H1 (cell line): ENCODE data around the gene ISG20L2. TPM values are rescaled to one million over a fixed set of nuclear protein-coding genes. Genes with fewer than 3 reads are reported as not detected.

ENCODE experiments used
- ATF3 ChIP-seq: IDR thresholded peaks from 2 replicates; pipeline ENCODE4 v1.6.1; 2011; ENCODE audit warnings: low read depth, mild to moderate bottlenecking, low read length; ENCODE audit not compliant: insufficient read depth
- BRCA1 ChIP-seq: IDR thresholded peaks from 2 replicates; pipeline ENCODE4 v1.6.1; 2012; ENCODE audit warnings: low read depth, low read length, improper control_type of control experiment
- CBX8 ChIP-seq: fragments of 300-800, 300-1000 bp; sonication (generic); IDR thresholded peaks from 2 replicates; pipeline ENCODE4 v1.7.1; 2016; ENCODE audit warnings: low read depth, low read length, borderline replicate concordance
- CHD1 ChIP-seq: IDR thresholded peaks from 2 replicates; pipeline ENCODE4 v1.6.1; 2012; ENCODE audit warnings: low read depth, low read length, improper control_type of control experiment
- EP300 ChIP-seq, 2 experiments: IDR thresholded peaks; 1 replicate in 1 of 2; 2 replicates in 1 of 2; pipeline ENCODE4 v1.6.1; 2011 to 2012; ENCODE audit warnings: low read depth in 2 of 2, low read length in 2 of 2, mild to moderate bottlenecking in 2 of 2, borderline replicate concordance in 1 of 2, inconsistent platforms in 1 of 2, moderate library complexity in 1 of 2
- FOSL1 ChIP-seq: IDR thresholded peaks from 2 replicates; pipeline ENCODE4 v1.6.1; 2011; ENCODE audit warnings: mild to moderate bottlenecking, low read depth, low read length, moderate library complexity; ENCODE audit not compliant: insufficient read depth
- HDAC2 ChIP-seq, 2 experiments: fragments of 300-600 bp in 1 of 2; sonication (generic) in 1 of 2; IDR thresholded peaks; 2 replicates each; pipeline ENCODE4 v1.6.1; 2011 to 2012; ENCODE audit warnings: low read depth in 2 of 2, low read length in 2 of 2, mild to moderate bottlenecking in 2 of 2, moderate library complexity in 2 of 2, borderline replicate concordance in 1 of 2, inconsistent platforms in 1 of 2
- HDAC6 ChIP-seq: IDR thresholded peaks from one replicate; pipeline ENCODE4 v1.7.1; 2012; ENCODE audit warnings: low read depth, mild to moderate bottlenecking, inconsistent platforms, low read length, moderate library complexity
- JUN ChIP-seq: IDR thresholded peaks from 2 replicates; pipeline ENCODE4 v1.6.1; 2011; ENCODE audit warnings: low read depth, mild to moderate bottlenecking, improper control_type of control experiment, low read length
- JUND ChIP-seq: IDR thresholded peaks from 2 replicates; pipeline ENCODE4 v1.6.1; 2011; ENCODE audit warnings: mild to moderate bottlenecking, improper control_type of control experiment, low read length
- KDM1A ChIP-seq: fragments of 200-600, 300-600 bp; sonication (generic); IDR thresholded peaks from 2 replicates; pipeline ENCODE4 v1.7.1; 2016; ENCODE audit warnings: mild to moderate bottlenecking, low read length, borderline replicate concordance
- KDM5A ChIP-seq: fragments of 200-600 bp; IDR thresholded peaks from 2 replicates; pipeline ENCODE4 v1.7.1; 2012; ENCODE audit warnings: mild to moderate bottlenecking, low read length, inconsistent platforms, mixed read lengths
- MAFK ChIP-seq: IDR thresholded peaks from 2 replicates; pipeline ENCODE4 v1.6.1; 2012; ENCODE audit warnings: low read depth, mild to moderate bottlenecking, improper control_type of control experiment, low read length
- RAD21 ChIP-seq, 2 experiments: IDR thresholded peaks in 1 of 2; conservative IDR thresholded peaks in 1 of 2; 2 replicates each; pipeline ENCODE4 v1.6.1; 2011; ENCODE audit warnings: low read depth in 2 of 2, low read length in 2 of 2, improper control_type of control experiment in 1 of 2, inconsistent platforms in 1 of 2, mild to moderate bottlenecking in 1 of 2, moderate library complexity in 1 of 2
- RFX5 ChIP-seq: IDR thresholded peaks from 2 replicates; pipeline ENCODE4 v1.6.1; 2011; ENCODE audit warnings: low read depth, low read length, improper control_type of control experiment, borderline replicate concordance
- RXRA ChIP-seq: IDR thresholded peaks from 2 replicates; pipeline ENCODE4 v1.6.1; 2011; ENCODE audit warnings: low read depth, mild to moderate bottlenecking, low read length, moderate library complexity; ENCODE audit not compliant: insufficient read depth
- SIN3A ChIP-seq, 2 experiments: IDR thresholded peaks in 1 of 2; conservative IDR thresholded peaks in 1 of 2; 2 replicates each; pipeline ENCODE4 v1.6.1; 2011 to 2012; ENCODE audit warnings: low read length in 2 of 2, improper control_type of control experiment in 1 of 2, low read depth in 1 of 2, mild to moderate bottlenecking in 1 of 2
- SP1 ChIP-seq: IDR thresholded peaks from 2 replicates; pipeline ENCODE4 v1.6.1; 2011; ENCODE audit warnings: low read depth, low read length
- SUZ12 ChIP-seq: fragments of 200-600 bp; sonication (generic); IDR thresholded peaks from 2 replicates; pipeline ENCODE4 v1.6.1; 2012; ENCODE audit warnings: mild to moderate bottlenecking, inconsistent platforms, low read length, moderate library complexity, mixed read lengths
- polyA plus RNA-seq, 7 experiments: library from polyadenylated mRNA; depleted of rRNA in 3 of 7; stranded (reverse) in 5 of 7; unstranded in 2 of 7; fragments of >200 nt in 5 of 7; fragments of 200-250 nt in 2 of 7; gene quantifications; 1 replicate in 5 of 7; 2 replicates in 1 of 7; 4 replicates in 1 of 7; pipeline versions ENCODE4 v1.2.1 to v1.2.3, GENCODE V29; 2011 to 2013; ENCODE audit warnings: missing spikeins in 2 of 7, mixed read lengths in 2 of 7
- total RNA-seq: library from RNA; stranded (reverse); fragmentation: NEBNext Ultra II Directional; extraction: Animal tissue kit (Norgen Biotek cat#: 25700); gene quantifications from 2 replicates; pipeline ENCODE4 v1.2.1, GENCODE V29; 2021

Gene ISG20L2
- total and polyA plus RNA-seq, 2 of the 8 experiments (the other 6 are each of a cell fraction or from before 2014, with no cell fraction given): 47.5 to 53.0 TPM

GRCh38 chr1:156705918-156706656 is 22.5 kb downstream of the ISG20L2 start (continued):
- TF ChIP-seq RFX5 (no peak), RXRA (0 out of 2 replicates have a peak, but pooled peaks have one; percentile 60), SUZ12 (no peak), EP300 (IDR thresholded peaks at IDR 0.05; ENCODE audit: borderline replicate concordance in 1 of 2, low read depth in 2 of 2, low read length in 2 of 2) (peak in 1 of 2 experiments; percentile 51; a peak in 1 of 3 replicates), SP1 (0 out of 2 replicates have a peak, but pooled peaks have one; percentile 17), JUND (peak; percentile 61; the same call in 1 of the 2 replicates), MAFK (no peak), KDM1A (no peak), HDAC2 (IDR thresholded peaks at IDR 0.05; ENCODE audit: borderline replicate concordance in 1 of 2, low read depth in 2 of 2, low read length in 2 of 2) (peak; percentile 30 to 87; a peak in 1 of 4 replicates), CHD1 (no peak), CBX8 (no peak), ATF3 (0 out of 2 replicates have a peak, but pooled peaks have one; percentile 23), JUN (0 out of 2 replicates have a peak, but pooled peaks have one; percentile 40), RAD21 (IDR thresholded peaks at IDR 0.05 in 1 of 2, conservative IDR thresholded peaks at IDR 0.05 in 1 of 2; ENCODE audit: low read depth in 2 of 2, low read length in 2 of 2) (peak; percentile 78 to 88), KDM5A (peak; percentile 69; the same call in 1 of the 2 replicates), FOSL1 (no peak), SIN3A (conservative IDR thresholded peaks at IDR 0.05 in 1 of 2, IDR thresholded peaks at IDR 0.05 in 1 of 2; ENCODE audit: low read depth in 1 of 2, low read length in 2 of 2) (peak; percentile 27 to 65; a peak in 2 of 4 replicates), BRCA1 (no peak), HDAC6 (no peak)
